ENCODE measurements around the gene GPR21. TPM values are rescaled to one million over a fixed set of nuclear protein-coding genes. Genes with fewer than 3 reads are reported as not detected.

The GPR21 gene
- total RNA-seq, 1 experiment from 2014 or later, result 3.1 TPM

DNA sequence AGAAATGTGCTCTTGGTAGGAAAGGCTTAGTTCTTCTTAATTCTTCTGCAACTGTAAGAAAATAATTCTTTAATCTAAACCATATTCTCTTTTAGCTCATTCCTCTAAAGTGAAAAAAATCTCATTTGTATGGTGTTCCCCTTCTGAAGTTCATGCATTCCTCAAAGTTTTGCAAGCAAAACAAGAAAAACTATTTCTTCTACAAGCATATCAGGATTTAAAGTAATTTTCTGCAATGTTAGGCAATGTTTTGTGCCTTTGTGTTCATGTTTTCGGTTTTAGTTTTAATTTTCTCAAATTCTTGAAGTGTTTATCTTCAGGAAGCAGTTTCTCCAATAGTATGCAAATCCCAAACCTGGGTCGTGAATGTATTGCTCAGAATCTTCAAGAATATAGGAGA lies 12.7 kb upstream of the GPR21 start:
- intact Hi-C loops (cut with micrococcal nuclease; ENCODE audit: unreplicated experiment), result no loop called here
- CTCF ChIA-PET, result no interaction called here
- H3K36me3 Mint-ChIP-seq (ENCODE audit: insufficient read depth, unreplicated experiment), result no peaks in the 10 kb centered on the region
- BruUV-seq (replicated peaks), result no TSS peak
- H3K4me3 Mint-ChIP-seq (ENCODE audit: low read depth, unreplicated experiment), result no peak overlapping the region
- no peaks in the 10 kb centered on the region for H3K27me3 Mint-ChIP-seq (ENCODE audit: unreplicated experiment)
- no peak for DNase-seq
- TF ChIP-seq, protein P1, sequence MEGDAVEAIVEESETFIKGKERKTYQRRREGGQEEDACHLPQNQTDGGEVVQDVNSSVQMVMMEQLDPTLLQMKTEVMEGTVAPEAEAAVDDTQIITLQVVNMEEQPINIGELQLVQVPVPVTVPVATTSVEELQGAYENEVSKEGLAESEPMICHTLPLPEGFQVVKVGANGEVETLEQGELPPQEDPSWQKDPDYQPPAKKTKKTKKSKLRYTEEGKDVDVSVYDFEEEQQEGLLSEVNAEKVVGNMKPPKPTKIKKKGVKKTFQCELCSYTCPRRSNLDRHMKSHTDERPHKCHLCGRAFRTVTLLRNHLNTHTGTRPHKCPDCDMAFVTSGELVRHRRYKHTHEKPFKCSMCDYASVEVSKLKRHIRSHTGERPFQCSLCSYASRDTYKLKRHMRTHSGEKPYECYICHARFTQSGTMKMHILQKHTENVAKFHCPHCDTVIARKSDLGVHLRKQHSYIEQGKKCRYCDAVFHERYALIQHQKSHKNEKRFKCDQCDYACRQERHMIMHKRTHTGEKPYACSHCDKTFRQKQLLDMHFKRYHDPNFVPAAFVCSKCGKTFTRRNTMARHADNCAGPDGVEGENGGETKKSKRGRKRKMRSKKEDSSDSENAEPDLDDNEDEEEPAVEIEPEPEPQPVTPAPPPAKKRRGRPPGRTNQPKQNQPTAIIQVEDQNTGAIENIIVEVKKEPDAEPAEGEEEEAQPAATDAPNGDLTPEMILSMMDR (IDR thresholded peaks at IDR 0.05; ENCODE audit: unreplicated experiment), result no peak
- no peak overlapping the region for H3K27ac Mint-ChIP-seq (ENCODE audit: unreplicated experiment)
- no peaks in the 10 kb centered on the region for H3K9me3 Mint-ChIP-seq (ENCODE audit: low read depth, unreplicated experiment)
- H3K4me1 Mint-ChIP-seq (ENCODE audit: low read depth, unreplicated experiment), result no peaks in the 10 kb centered on the region

- Mint-ChIP-seq H3K27me3 (ENCODE audit: unreplicated experiment) (no peaks in the 10 kb centered on the region), H3K4me1 (ENCODE audit: low read depth, unreplicated experiment) (no peaks in the 10 kb centered on the region), H3K27ac (ENCODE audit: unreplicated experiment) (no peak overlapping the region), H3K9me3 (ENCODE audit: low read depth, unreplicated experiment) (no peaks in the 10 kb centered on the region), H3K36me3 (ENCODE audit: insufficient read depth, unreplicated experiment) (peaks cover 8% of the 10 kb centered on the region), H3K4me3 (ENCODE audit: low read depth, unreplicated experiment) (no peak overlapping the region)
- BruUV-seq (replicated peaks), result no TSS peak
- intact Hi-C loops (cut with micrococcal nuclease; ENCODE audit: unreplicated experiment), result no loop called here
- TF ChIP-seq, protein P1 (IDR thresholded peaks at IDR 0.05; ENCODE audit: unreplicated experiment), result no peak
- DNase-seq, result no peak
- CTCF ChIA-PET, result no interaction called here
Measured at GRCh38 chr9:123026425-123026824, 7.0 kb upstream of the GPR21 start.

DNA sequence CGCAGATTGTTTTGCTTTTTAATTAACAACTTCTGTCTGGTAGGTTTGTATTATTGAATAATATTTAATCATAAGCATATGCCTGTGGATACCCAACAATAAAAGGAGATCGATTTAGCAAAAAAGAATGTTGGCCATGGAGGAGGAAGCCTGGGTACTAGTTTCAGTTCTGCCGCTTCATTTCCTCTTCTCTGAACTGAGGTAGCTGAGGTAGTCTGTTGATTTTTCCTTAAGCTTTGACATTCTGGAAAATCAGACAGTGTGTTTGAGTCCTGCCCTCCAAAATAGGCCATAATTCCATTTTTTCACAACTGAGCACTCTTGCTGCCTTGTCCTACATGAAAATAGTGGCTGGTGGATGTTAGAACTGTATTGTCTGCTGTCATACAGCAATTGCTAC lies 6.0 kb upstream of the GPR21 start:
- Mint-ChIP-seq H3K36me3 (ENCODE audit: insufficient read depth, unreplicated experiment) (peaks cover 8% of the 10 kb centered on the region), H3K27ac (ENCODE audit: unreplicated experiment) (no peak overlapping the region), H3K4me1 (ENCODE audit: low read depth, unreplicated experiment) (no peaks in the 10 kb centered on the region), H3K27me3 (ENCODE audit: unreplicated experiment) (no peaks in the 10 kb centered on the region), H3K4me3 (ENCODE audit: low read depth, unreplicated experiment) (no peak overlapping the region), H3K9me3 (ENCODE audit: low read depth, unreplicated experiment) (no peaks in the 10 kb centered on the region)
- CTCF ChIA-PET, result no interaction called here
- no peak for DNase-seq
- no TSS peak for BruUV-seq (replicated peaks)
- intact Hi-C loops (cut with micrococcal nuclease; ENCODE audit: unreplicated experiment), result no loop called here
- TF ChIP-seq, protein P1 (IDR thresholded peaks at IDR 0.05; ENCODE audit: unreplicated experiment), result no peak

DNA sequence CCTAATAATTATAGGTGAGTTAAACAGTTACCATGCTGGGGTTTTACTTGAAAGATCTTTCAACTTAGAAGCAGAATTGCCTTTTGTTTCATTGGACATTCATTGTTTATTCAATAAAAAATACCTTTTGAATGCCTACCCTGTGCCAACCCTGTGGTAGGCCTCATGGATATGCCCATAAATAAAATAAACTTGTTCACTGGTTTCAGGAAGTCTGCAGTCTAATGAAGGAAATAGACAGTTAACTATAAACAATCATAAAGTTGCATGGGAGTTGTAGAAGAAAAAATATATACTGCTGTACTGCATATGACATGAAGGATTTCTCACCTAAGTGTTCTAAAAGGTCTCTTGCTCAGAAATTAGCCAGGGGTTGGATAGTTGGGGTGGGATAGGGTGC lies 5.3 kb upstream of the GPR21 start:
- TF ChIP-seq, protein P1 (IDR thresholded peaks at IDR 0.05; ENCODE audit: unreplicated experiment), result no peak
- no peaks in the 10 kb centered on the region for H3K27me3 Mint-ChIP-seq (ENCODE audit: unreplicated experiment)
- CTCF ChIA-PET, result no interaction called here
- intact Hi-C loops (cut with micrococcal nuclease; ENCODE audit: unreplicated experiment), result no loop called here
- H3K4me1 Mint-ChIP-seq (ENCODE audit: low read depth, unreplicated experiment), result no peaks in the 10 kb centered on the region
- no peaks in the 10 kb centered on the region for H3K9me3 Mint-ChIP-seq (ENCODE audit: low read depth, unreplicated experiment)
- H3K27ac Mint-ChIP-seq (ENCODE audit: unreplicated experiment), result no peak overlapping the region
- H3K4me3 Mint-ChIP-seq (ENCODE audit: low read depth, unreplicated experiment), result no peak overlapping the region
- BruUV-seq (replicated peaks), result no TSS peak
- DNase-seq, result no peak
- peaks cover 8% of the 10 kb centered on the region for H3K36me3 Mint-ChIP-seq (ENCODE audit: insufficient read depth, unreplicated experiment)

Measured in Calu3 (cell line).